AG09309 (cell line): ENCODE measurements around the gene ZEB2.

Experiments
- DNase-seq: peaks from one replicate; pipeline ENCODE4 v3.0.0-alpha.2; 2010; ENCODE audit warnings: low read depth
- H3K4me3 ChIP-seq: 2 replicates; pipeline ENCODE4 v1.5.1; 2011; ENCODE audit warnings: mild to moderate bottlenecking, low read depth, low read length, moderate library complexity; ENCODE audit not compliant: control insufficient read depth
- TF ChIP-seq, protein P1 (sequence below): IDR thresholded peaks from 2 replicates; pipeline ENCODE4 v1.5.1; 2011; ENCODE audit warnings: mild to moderate bottlenecking, low read depth, low read length, inconsistent platforms; ENCODE audit not compliant: insufficient read depth, control insufficient read depth; ENCODE audit errors: missing control alignments

The ZEB2 gene

DNA sequence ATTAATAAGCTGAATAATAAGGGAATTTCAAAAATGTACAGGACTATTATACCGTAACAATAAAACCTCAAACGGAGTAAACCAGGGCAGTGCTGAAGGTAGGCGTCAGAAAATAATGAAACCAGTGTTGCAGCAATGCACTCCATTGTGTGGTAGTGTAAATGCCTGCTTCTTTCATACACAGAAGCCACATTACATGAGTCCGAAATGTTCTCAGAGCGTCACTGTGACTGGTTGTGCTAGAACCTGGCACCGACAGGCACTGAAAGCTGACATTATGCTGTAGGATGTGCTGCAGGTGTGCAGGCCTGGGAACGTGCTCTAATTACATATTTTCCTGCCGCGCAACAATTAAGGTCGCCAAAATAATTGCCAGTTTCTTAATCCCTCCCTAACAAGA, 53.3 kb downstream of the ZEB2 start:
- TF ChIP-seq, protein P1, sequence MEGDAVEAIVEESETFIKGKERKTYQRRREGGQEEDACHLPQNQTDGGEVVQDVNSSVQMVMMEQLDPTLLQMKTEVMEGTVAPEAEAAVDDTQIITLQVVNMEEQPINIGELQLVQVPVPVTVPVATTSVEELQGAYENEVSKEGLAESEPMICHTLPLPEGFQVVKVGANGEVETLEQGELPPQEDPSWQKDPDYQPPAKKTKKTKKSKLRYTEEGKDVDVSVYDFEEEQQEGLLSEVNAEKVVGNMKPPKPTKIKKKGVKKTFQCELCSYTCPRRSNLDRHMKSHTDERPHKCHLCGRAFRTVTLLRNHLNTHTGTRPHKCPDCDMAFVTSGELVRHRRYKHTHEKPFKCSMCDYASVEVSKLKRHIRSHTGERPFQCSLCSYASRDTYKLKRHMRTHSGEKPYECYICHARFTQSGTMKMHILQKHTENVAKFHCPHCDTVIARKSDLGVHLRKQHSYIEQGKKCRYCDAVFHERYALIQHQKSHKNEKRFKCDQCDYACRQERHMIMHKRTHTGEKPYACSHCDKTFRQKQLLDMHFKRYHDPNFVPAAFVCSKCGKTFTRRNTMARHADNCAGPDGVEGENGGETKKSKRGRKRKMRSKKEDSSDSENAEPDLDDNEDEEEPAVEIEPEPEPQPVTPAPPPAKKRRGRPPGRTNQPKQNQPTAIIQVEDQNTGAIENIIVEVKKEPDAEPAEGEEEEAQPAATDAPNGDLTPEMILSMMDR = no peak
- H3K4me3 ChIP-seq = no peak overlapping the region
- no peak for DNase-seq

GRCh38 chr2:144465749-144466148, 54.2 kb downstream of the ZEB2 start:
- DNase-seq = no peak
- TF ChIP-seq, protein P1 = no peak
- no peak overlapping the region for H3K4me3 ChIP-seq

GRCh38 chr2:144464730-144465129, 55.2 kb downstream of the ZEB2 start:
- H3K4me3 ChIP-seq = no peak overlapping the region
- TF ChIP-seq, protein P1 = no peak
- DNase-seq = no peak

DNA sequence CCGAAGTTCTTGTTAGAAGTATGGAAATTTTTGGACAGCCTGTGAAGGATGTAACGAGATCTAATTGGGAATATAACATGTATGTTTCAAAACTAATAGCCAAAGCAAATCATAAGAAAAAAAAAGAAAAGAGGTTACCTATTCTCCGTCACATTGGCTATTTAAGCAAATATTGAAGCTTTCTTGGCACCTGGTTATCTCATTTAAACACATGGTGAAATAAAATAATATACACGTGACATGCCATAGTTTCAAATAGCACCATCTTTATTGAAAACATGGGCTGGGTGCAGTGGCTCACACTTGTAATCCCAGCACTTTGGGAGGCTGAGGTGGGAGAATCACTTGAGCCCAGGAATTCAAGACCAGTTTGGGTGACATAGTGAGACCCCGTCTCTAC, 56.7 kb downstream of the ZEB2 start:
- no peak for DNase-seq
- H3K4me3 ChIP-seq = no peak overlapping the region
- TF ChIP-seq, protein P1 = no peak

DNA sequence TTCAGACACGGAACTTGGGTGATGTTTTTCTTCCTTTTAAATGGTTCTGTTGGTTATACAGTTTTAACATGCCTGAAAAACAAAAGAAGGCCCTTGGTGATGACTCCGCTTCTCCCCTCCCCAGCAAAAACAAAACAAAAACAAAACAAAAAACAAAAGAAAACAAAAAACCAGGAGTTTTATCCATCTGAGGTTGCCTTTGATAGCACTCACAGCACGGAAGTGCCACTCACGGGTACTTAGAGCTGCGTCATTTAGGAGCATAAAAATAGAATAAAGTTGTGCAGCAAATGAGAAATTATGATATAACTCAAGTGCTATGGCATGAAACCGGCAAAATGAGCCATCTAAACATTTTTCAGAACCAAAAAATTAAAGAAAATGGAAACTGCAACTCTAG, 57.7 kb downstream of the ZEB2 start:
- TF ChIP-seq, protein P1 = no peak
- DNase-seq = no peak
- no peak overlapping the region for H3K4me3 ChIP-seq

DNA sequence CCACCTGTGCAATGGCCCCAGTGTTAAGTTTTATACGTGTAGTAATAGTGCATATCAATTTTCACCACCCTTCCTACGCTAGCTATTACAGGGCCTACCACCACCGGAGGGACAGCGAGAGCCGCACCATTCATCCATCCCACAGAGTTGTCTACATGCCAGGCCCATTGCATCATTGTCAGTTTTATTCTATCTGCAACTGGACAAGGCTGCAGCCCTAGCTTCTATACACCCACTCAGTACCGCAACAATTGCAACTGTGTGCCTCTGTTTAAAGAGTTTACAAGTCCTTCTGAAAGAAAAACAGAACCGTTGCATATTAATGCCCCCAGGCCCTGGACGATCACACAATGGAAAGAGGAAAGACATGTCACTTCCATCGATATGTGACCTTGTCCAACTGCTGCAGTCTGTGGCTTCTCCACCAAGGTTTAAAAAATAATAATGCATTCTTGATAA, 58.6 kb downstream of the ZEB2 start:
- TF ChIP-seq, protein P1 = peak; percentile 13
- DNase-seq = peak; percentile 42
- no peak overlapping the region for H3K4me3 ChIP-seq

GRCh38 chr2:144460727-144461307, 59.1 kb downstream of the ZEB2 start:
- TF ChIP-seq, protein P1 = no peak
- no peak overlapping the region for H3K4me3 ChIP-seq
- no peak for DNase-seq
